Measurements from ENCODE around the gene BCL7C. TPM values are rescaled to one million over a fixed set of nuclear protein-coding genes. Genes with fewer than 3 reads are reported as not detected.

The BCL7C gene
- total and polyA plus RNA-seq, 2 of the 13 experiments (the other 11 are each of a cell fraction or from before 2014, with no cell fraction given): 17.7 to 33.8 TPM

DNA sequence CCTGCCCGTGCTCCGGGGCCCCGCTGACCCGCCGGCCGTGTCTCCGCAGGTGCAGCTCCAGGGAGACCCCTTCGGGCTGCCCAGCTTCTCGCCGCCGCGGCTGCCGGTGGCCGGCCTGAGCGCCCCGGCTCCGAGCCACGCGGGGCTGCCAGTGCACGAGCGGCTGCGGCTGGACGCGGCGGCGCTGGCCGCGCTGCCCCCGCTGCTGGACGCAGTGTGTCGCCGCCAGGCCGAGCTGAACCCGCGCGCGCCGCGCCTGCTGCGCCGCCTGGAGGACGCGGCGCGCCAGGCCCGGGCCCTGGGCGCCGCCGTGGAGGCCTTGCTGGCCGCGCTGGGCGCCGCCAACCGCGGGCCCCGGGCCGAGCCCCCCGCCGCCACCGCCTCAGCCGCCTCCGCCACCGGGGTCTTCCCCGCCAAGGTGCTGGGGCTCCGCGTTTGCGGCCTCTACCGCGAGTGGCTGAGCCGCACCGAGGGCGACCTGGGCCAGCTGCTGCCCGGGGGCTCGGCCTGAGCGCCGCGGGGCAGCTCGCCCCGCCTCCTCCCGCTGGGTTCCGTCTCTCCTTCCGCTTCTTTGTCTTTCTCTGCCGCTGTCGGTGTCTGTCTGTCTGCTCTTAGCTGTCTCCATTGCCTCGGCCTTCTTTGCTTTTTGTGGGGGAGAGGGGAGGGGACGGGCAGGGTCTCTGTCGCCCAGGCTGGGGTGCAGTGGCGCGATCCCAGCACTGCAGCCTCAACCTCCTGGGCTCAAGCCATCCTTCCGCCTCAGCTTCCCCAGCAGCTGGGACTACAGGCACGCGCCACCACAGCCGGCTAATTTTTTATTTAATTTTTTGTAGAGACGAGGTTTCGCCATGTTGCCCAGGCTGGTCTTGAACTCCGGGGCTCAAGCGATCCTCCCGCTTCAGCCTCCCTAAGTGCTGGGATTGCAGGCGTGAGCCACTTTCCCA lies 8.4 kb upstream of the BCL7C start (continued):
- TF ChIP-seq, protein P1, sequence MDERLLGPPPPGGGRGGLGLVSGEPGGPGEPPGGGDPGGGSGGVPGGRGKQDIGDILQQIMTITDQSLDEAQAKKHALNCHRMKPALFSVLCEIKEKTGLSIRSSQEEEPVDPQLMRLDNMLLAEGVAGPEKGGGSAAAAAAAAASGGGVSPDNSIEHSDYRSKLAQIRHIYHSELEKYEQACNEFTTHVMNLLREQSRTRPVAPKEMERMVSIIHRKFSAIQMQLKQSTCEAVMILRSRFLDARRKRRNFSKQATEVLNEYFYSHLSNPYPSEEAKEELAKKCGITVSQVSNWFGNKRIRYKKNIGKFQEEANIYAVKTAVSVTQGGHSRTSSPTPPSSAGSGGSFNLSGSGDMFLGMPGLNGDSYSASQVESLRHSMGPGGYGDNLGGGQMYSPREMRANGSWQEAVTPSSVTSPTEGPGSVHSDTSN (CRISPR knock-in tag; IDR thresholded peaks at IDR 0.05): no peak
- TF ChIP-seq CAMTA2 (CRISPR knock-in tag; IDR thresholded peaks at IDR 0.05; ENCODE audit: borderline replicate concordance): peak; percentile 68; the same call in 1 of the 2 replicates
- no peak for TF ChIP-seq FOXP1 (IDR thresholded peaks at IDR 0.05)
- TF ChIP-seq FOXP1 (CRISPR knock-in tag; IDR thresholded peaks at IDR 0.05): no peak
- no peak for TF ChIP-seq ZNF138 (CRISPR knock-in tag; IDR thresholded peaks at IDR 0.05; ENCODE audit: low read depth)
- TF ChIP-seq KDM5B (CRISPR knock-in tag; IDR thresholded peaks at IDR 0.05; ENCODE audit: borderline replicate concordance): peak; percentile 43; the same call in 1 of the 2 replicates
- TF ChIP-seq, protein P2, sequence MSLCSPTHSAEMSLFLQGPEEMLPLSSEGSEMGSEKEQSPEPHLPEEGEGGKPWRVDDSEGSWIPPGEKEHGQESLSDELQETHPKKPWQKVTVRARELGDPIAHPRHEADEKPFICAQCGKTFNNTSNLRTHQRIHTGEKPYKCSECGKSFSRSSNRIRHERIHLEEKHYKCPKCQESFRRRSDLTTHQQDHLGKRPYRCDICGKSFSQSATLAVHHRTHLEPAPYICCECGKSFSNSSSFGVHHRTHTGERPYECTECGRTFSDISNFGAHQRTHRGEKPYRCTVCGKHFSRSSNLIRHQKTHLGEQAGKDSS (CRISPR knock-in tag; IDR thresholded peaks at IDR 0.05; ENCODE audit: borderline replicate concordance, low read depth): no peak
- TF ChIP-seq STAT5B (CRISPR knock-in tag; IDR thresholded peaks at IDR 0.05): no peak
- no peak for TF ChIP-seq ZNF713 (CRISPR knock-in tag; IDR thresholded peaks at IDR 0.05)
- no peak for TF ChIP-seq GTF3A (CRISPR knock-in tag; conservative IDR thresholded peaks at IDR 0.05)
- no peak; a peak in 1 of 4 replicates for TF ChIP-seq EP300 (IDR thresholded peaks at IDR 0.05; ENCODE audit: low read depth in 2 of 2, low read length in 2 of 2)
- no peak for TF ChIP-seq EP300 (CRISPR knock-in tag; IDR thresholded peaks at IDR 0.05; ENCODE audit: borderline replicate concordance)
- no peak for TF ChIP-seq ZBTB21 (CRISPR knock-in tag; IDR thresholded peaks at IDR 0.05)
- no peak for TF ChIP-seq TBX3 (IDR thresholded peaks at IDR 0.05; ENCODE audit: borderline replicate concordance)
- 0 out of 2 replicates have a peak, but pooled peaks have one; percentile 27 for TF ChIP-seq ZNF670 (CRISPR knock-in tag; IDR thresholded peaks at IDR 0.05; ENCODE audit: borderline replicate concordance)
- no peak for TF ChIP-seq RARG (CRISPR knock-in tag; IDR thresholded peaks at IDR 0.05; ENCODE audit: low read depth)
- TF ChIP-seq BHLHE40 (IDR thresholded peaks at IDR 0.05; ENCODE audit: low read length): peak; percentile 34; the same call in 1 of the 2 replicates
- no peak for TF ChIP-seq HMG20A (CRISPR knock-in tag; IDR thresholded peaks at IDR 0.05; ENCODE audit: borderline replicate concordance)
- peak; percentile 65 for TF ChIP-seq GABPB1 (CRISPR knock-in tag; IDR thresholded peaks at IDR 0.05)
- no peak for TF ChIP-seq NCOA5 (CRISPR knock-in tag; IDR thresholded peaks at IDR 0.05)
- TF ChIP-seq SRY (CRISPR knock-in tag; IDR thresholded peaks at IDR 0.05): 0 out of 2 replicates have a peak, but pooled peaks have one; percentile 20
- no peak for TF ChIP-seq CC2D1A (CRISPR knock-in tag; IDR thresholded peaks at IDR 0.05)
- no peak for TF ChIP-seq HHEX (CRISPR knock-in tag; IDR thresholded peaks at IDR 0.05)
- TF ChIP-seq, protein P3, sequence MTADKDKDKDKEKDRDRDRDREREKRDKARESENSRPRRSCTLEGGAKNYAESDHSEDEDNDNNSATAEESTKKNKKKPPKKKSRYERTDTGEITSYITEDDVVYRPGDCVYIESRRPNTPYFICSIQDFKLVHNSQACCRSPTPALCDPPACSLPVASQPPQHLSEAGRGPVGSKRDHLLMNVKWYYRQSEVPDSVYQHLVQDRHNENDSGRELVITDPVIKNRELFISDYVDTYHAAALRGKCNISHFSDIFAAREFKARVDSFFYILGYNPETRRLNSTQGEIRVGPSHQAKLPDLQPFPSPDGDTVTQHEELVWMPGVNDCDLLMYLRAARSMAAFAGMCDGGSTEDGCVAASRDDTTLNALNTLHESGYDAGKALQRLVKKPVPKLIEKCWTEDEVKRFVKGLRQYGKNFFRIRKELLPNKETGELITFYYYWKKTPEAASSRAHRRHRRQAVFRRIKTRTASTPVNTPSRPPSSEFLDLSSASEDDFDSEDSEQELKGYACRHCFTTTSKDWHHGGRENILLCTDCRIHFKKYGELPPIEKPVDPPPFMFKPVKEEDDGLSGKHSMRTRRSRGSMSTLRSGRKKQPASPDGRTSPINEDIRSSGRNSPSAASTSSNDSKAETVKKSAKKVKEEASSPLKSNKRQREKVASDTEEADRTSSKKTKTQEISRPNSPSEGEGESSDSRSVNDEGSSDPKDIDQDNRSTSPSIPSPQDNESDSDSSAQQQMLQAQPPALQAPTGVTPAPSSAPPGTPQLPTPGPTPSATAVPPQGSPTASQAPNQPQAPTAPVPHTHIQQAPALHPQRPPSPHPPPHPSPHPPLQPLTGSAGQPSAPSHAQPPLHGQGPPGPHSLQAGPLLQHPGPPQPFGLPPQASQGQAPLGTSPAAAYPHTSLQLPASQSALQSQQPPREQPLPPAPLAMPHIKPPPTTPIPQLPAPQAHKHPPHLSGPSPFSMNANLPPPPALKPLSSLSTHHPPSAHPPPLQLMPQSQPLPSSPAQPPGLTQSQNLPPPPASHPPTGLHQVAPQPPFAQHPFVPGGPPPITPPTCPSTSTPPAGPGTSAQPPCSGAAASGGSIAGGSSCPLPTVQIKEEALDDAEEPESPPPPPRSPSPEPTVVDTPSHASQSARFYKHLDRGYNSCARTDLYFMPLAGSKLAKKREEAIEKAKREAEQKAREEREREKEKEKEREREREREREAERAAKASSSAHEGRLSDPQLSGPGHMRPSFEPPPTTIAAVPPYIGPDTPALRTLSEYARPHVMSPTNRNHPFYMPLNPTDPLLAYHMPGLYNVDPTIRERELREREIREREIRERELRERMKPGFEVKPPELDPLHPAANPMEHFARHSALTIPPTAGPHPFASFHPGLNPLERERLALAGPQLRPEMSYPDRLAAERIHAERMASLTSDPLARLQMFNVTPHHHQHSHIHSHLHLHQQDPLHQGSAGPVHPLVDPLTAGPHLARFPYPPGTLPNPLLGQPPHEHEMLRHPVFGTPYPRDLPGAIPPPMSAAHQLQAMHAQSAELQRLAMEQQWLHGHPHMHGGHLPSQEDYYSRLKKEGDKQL (CRISPR knock-in tag; IDR thresholded peaks at IDR 0.05; ENCODE audit: low read depth): no peak

Measured in HepG2 (cell line).